Caco-2 (cell line): ENCODE data around the gene ATP1B2. TPM values are rescaled to one million over a fixed set of nuclear protein-coding genes. Genes with fewer than 3 reads are reported as not detected.
"Not testable (repeated sequence)": the region's sequence is repeated elsewhere in the genome, so short reads cannot be mapped to it uniquely, and the experiment has no call there.

ENCODE experiments used
- BruUV-seq: library from RNA; stranded (reverse); fragments of 400-500 nt; replicated peaks from 2 replicates; lab custom pipeline; 2021; lab: Mats Ljungman, UMichigan
- CTCF ChIA-PET: fragments of 300-600 bp; sonication (Branson Sonifier 250); formaldehyde crosslinking; loops from one replicate; lab custom pipeline; 2022; ENCODE audit warnings: antibody characterized with exemption; lab: Charles Lee
- POLR2A ChIA-PET: fragments of 300-600 bp; sonication (Branson Sonifier 250); formaldehyde crosslinking; loops from one replicate; lab custom pipeline; 2022; ENCODE audit warnings: antibody characterized with exemption; lab: Charles Lee
- DNase-seq, 2 experiments: peaks; one replicate each; pipeline versions ENCODE4 v3.0.0 to v3.0.0-alpha.2; 2020 to 2022
- H3K27me3 ChIP-seq: replicated peaks from 2 replicates; pipeline ENCODE4 v1.6.0; 2011; ENCODE audit warnings: low read length; ENCODE audit not compliant: control insufficient read depth, insufficient read depth
- H3K36me3 ChIP-seq: 2 replicates; pipeline ENCODE4 v1.5.1; 2011; ENCODE audit warnings: low read length; ENCODE audit not compliant: control insufficient read depth, insufficient read depth
- H3K4me1 ChIP-seq: fragments of 250-450 bp; sonication (Bioruptor Pico); 2 replicates; pipeline ENCODE4 v1.5.1; 2020; ENCODE audit warnings: mild to moderate bottlenecking
- H3K4me3 ChIP-seq: 2 replicates; pipeline ENCODE4 v1.5.1; 2011; ENCODE audit warnings: low read depth, mild to moderate bottlenecking, control low read depth, low read length
- H3K9me3 ChIP-seq: fragments of 250-450 bp; sonication (Bioruptor Pico); 2 replicates; pipeline ENCODE4 v1.5.1; 2020; ENCODE audit warnings: mild to moderate bottlenecking, moderate library complexity
- H3K27ac Mint-ChIP-seq: one replicate; pipeline ENCODE4 v1.8.0; 2022; ENCODE audit warnings: mixed read lengths; ENCODE audit not compliant: unreplicated experiment
- H3K27me3 Mint-ChIP-seq: one replicate; pipeline ENCODE4 v1.8.0; 2022; ENCODE audit warnings: mixed read lengths; ENCODE audit not compliant: insufficient read depth, unreplicated experiment
- H3K36me3 Mint-ChIP-seq: one replicate; pipeline ENCODE4 v1.8.0; 2022; ENCODE audit warnings: mild to moderate bottlenecking, mixed read lengths; ENCODE audit not compliant: insufficient read depth, unreplicated experiment
- H3K4me1 Mint-ChIP-seq: one replicate; pipeline ENCODE4 v1.8.0; 2022; ENCODE audit warnings: low read depth, mixed read lengths; ENCODE audit not compliant: unreplicated experiment
- H3K4me3 Mint-ChIP-seq: one replicate; pipeline ENCODE4 v1.8.0; 2022; ENCODE audit warnings: mild to moderate bottlenecking, moderate library complexity, mixed read lengths; ENCODE audit not compliant: unreplicated experiment
- H3K9me3 Mint-ChIP-seq: one replicate; pipeline ENCODE4 v1.8.0; 2022; ENCODE audit warnings: mixed read lengths; ENCODE audit not compliant: unreplicated experiment
- intact Hi-C: fragments of 100-400 bp; cut with micrococcal nuclease; formaldehyde crosslinking; loops from one replicate; pipeline ENCODE4 v1.10.0; 2022; ENCODE audit not compliant: unreplicated experiment
- total RNA-seq: library from RNA; stranded (reverse); gene quantifications from 2 replicates; pipeline ENCODE4 v1.2.3, GENCODE V29; 2022
- TF ChIP-seq, protein P1 (sequence below), 2 experiments: fragments of 200-600 bp in 1 of 2; IDR thresholded peaks; 1 replicate in 1 of 2; 2 replicates in 1 of 2; pipeline versions ENCODE4 v1.5.1 to v1.8.0; 2011 to 2022; ENCODE audit warnings: antibody characterized with exemption in 1 of 2, control low read depth in 1 of 2, inconsistent platforms in 1 of 2, low read depth in 1 of 2, low read length in 1 of 2, mild to moderate bottlenecking in 1 of 2, moderate library complexity in 1 of 2; ENCODE audit not compliant: insufficient read depth in 1 of 2, severe bottlenecking in 1 of 2, unreplicated experiment in 1 of 2

The ATP1B2 gene
- total RNA-seq, 1 experiment from 2014 or later, result 0.11 TPM

DNA sequence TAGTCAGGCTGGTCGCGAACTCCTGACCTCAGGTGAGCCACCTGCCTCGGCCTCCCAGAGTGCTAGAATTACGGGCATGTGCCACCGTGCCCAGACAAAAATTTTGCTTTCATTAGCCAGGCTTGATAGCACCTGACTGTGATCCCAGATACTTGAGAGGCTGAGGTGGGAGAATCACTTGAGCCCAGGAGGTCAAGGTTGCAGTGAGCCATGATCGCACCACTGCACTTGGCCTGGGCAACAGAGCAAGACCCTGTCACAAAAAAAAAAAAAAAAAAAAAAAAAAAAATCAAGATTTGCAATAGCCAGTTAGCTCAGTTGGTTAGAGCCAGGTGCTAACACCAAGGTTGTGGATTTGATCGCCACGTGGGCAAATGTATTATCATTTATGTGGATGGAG is 29.9 kb upstream of the ATP1B2 start:
- no TSS peak for BruUV-seq
- CTCF ChIA-PET, result no interaction called here

DNA sequence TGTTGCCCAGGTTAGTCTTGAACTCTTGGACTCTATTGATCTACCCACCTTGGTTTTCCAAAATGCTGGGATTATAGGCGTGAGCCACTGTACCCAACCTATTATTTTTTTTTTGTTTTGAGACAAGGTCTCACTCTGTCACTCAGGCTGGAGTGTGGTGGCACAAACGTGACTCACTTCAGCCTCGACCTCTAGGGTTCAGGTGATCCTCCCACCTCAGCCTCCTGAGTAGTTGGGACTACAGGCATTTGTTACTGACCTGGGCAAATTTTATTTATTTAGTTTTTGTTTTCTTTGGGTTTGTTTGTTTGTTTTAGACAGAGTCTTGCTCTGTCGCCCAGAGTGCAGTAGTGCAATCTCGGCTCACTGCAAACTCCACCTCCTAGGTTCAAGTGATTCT is 27.1 kb upstream of the ATP1B2 start:
- intact Hi-C loops, result no loop called here
- Mint-ChIP-seq H3K9me3 (no peaks in the 10 kb centered on the region), H3K27ac (no peak overlapping the region), H3K36me3 (no peaks in the 10 kb centered on the region), H3K4me3 (no peak overlapping the region), H3K27me3 (no peaks in the 10 kb centered on the region), H3K4me1 (no peaks in the 10 kb centered on the region)
- Histone ChIP-seq H3K27me3 (no peaks in the 10 kb centered on the region), H3K4me1 (no peaks in the 10 kb centered on the region), H3K9me3 (no peaks in the 10 kb centered on the region), H3K36me3 (no peaks in the 10 kb centered on the region), H3K4me3 (no peak overlapping the region)
- no peak for DNase-seq
- TF ChIP-seq, protein P1, sequence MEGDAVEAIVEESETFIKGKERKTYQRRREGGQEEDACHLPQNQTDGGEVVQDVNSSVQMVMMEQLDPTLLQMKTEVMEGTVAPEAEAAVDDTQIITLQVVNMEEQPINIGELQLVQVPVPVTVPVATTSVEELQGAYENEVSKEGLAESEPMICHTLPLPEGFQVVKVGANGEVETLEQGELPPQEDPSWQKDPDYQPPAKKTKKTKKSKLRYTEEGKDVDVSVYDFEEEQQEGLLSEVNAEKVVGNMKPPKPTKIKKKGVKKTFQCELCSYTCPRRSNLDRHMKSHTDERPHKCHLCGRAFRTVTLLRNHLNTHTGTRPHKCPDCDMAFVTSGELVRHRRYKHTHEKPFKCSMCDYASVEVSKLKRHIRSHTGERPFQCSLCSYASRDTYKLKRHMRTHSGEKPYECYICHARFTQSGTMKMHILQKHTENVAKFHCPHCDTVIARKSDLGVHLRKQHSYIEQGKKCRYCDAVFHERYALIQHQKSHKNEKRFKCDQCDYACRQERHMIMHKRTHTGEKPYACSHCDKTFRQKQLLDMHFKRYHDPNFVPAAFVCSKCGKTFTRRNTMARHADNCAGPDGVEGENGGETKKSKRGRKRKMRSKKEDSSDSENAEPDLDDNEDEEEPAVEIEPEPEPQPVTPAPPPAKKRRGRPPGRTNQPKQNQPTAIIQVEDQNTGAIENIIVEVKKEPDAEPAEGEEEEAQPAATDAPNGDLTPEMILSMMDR (IDR thresholded peaks at IDR 0.05; ENCODE audit: insufficient read depth in 1 of 2, low read depth in 1 of 2, low read length in 1 of 2, severe bottlenecking in 1 of 2, unreplicated experiment in 1 of 2), result no peak
- BruUV-seq, result no TSS peak
- POLR2A ChIA-PET, result no interaction called here
- CTCF ChIA-PET, result no interaction called here

More for the DNA sequence above, 29.9 kb upstream of the ATP1B2 start:
- H3K36me3 Mint-ChIP-seq, result no peaks in the 10 kb centered on the region
- no peak for DNase-seq
- Histone ChIP-seq H3K27me3 (no peaks in the 10 kb centered on the region), H3K4me3 (no peak overlapping the region), H3K36me3 (no peaks in the 10 kb centered on the region), H3K4me1 (no peaks in the 10 kb centered on the region), H3K9me3 (no peaks in the 10 kb centered on the region)
- no peaks in the 10 kb centered on the region for H3K4me1 Mint-ChIP-seq
- no peaks in the 10 kb centered on the region for H3K9me3 Mint-ChIP-seq
- no peak overlapping the region for H3K4me3 Mint-ChIP-seq
- no peaks in the 10 kb centered on the region for H3K27me3 Mint-ChIP-seq
- intact Hi-C loops, result no loop called here
- no peak overlapping the region for H3K27ac Mint-ChIP-seq
- POLR2A ChIA-PET, result no interaction called here
- TF ChIP-seq, protein P1 (IDR thresholded peaks at IDR 0.05; ENCODE audit: insufficient read depth in 1 of 2, low read depth in 1 of 2, low read length in 1 of 2, severe bottlenecking in 1 of 2, unreplicated experiment in 1 of 2), result no peak

DNA sequence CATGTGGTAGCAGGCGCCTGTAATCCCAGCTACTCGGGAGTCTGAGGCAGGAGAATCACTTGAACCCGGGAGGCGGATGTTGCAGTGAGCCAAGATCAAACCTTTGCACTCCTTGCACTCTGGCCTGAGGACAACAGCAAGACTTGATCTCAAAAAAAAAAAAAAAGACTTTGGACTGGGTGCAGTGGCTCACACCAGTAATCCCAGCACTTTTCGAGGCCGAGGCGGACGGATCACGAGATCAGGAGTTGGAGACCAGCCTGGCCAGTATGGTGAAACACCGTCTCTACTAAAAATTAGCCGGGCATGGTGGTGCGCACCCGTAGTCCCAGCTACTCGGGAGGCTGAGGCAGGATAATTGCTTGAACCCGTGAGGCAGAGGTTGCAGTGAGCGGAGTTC is 25.0 kb upstream of the ATP1B2 start:
- POLR2A ChIA-PET, result not testable (repeated sequence)

DNA sequence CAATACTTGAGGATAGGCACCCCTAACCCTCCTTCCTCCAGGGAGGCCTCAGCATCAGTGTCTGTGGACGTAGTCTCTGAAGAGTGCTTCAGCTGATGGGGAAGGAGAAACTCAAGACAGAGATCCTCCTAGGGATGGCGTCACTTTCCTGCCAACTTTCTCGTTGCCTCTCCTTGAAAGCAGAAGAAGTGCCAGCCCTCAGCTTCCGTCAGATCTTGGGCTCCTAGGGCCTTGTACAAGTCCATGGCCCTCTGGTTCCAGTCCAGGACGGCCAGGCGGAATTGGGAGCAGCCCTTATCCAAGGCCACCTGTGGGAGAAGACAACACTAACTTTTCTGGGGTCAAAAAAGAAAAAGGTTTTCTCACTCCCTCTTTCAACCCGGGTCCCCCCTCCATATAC is 24.4 kb upstream of the ATP1B2 start:
- H3K36me3 ChIP-seq, result no peaks in the 10 kb centered on the region
- peak overlapping the region; percentile 52; the same call in 1 of the 2 replicates for H3K4me3 ChIP-seq
- Mint-ChIP-seq H3K4me1 (no peaks in the 10 kb centered on the region), H3K36me3 (no peaks in the 10 kb centered on the region), H3K4me3 (no peak overlapping the region), H3K9me3 (no peaks in the 10 kb centered on the region), H3K27ac (no peak overlapping the region), H3K27me3 (no peaks in the 10 kb centered on the region)
- DNase-seq, result no peak
- ChIA-PET POLR2A (no interaction called here), CTCF (interaction anchor here (2.0 kb wide), 1 partner anchor 11 kb away, joined by 9 read pairs; the partner anchor contains the start of gene FXR2)
- TSS peak; percentile 90 for BruUV-seq
- intact Hi-C loops, result no loop called here
- H3K27me3 ChIP-seq, result no peaks in the 10 kb centered on the region
- TF ChIP-seq, protein P1 (IDR thresholded peaks at IDR 0.05; ENCODE audit: insufficient read depth in 1 of 2, low read depth in 1 of 2, low read length in 1 of 2, severe bottlenecking in 1 of 2, unreplicated experiment in 1 of 2), result no peak
- no peaks in the 10 kb centered on the region for H3K9me3 ChIP-seq
- peaks cover 3% of the 10 kb centered on the region; the same call in 1 of the 2 replicates for H3K4me1 ChIP-seq

More for the DNA sequence above, 25.0 kb upstream of the ATP1B2 start:
- H3K4me3 ChIP-seq, intact Hi-C loops, H3K4me1 ChIP-seq, H3K4me3 Mint-ChIP-seq, H3K27me3 ChIP-seq, H3K9me3 ChIP-seq, H3K4me1 Mint-ChIP-seq, H3K27ac Mint-ChIP-seq, DNase-seq, BruUV-seq, H3K36me3 Mint-ChIP-seq, H3K27me3 Mint-ChIP-seq, CTCF ChIA-PET, H3K36me3 ChIP-seq, H3K9me3 Mint-ChIP-seq: not testable (repeated sequence)
